Body of pancreas (tissue), 4 donors: ENCODE results near the gene ATF7. TPM values are rescaled to one million over a fixed set of nuclear protein-coding genes. Genes with fewer than 3 reads are reported as not detected.
"Not testable (repeated sequence)": the region's sequence is repeated elsewhere in the genome, so short reads cannot be mapped to it uniquely, and the experiment has no call there.

Experiments used
- ATAC-seq: fragments of 150-250 bp; one replicate; pipeline ENCODE4 v1.9.1; 2016
- DNase-seq, 4 donors: peaks; one replicate each; pipeline ENCODE4 v3.0.0-alpha.2; 2019
- H3K27ac ChIP-seq, 4 donors: fragments of 200-600 bp; sonication (generic); 1 replicate in 3 of 4; 2 replicates in 1 of 4; pipeline versions ENCODE4 v1.5.1 to v1.6.1; 2016 to 2019; ENCODE audit warnings: mild to moderate bottlenecking in 1 of 4, mixed read lengths in 1 of 4, moderate library complexity in 1 of 4
- H3K27me3 ChIP-seq, 2 donors: fragments of 200-600 bp; sonication (generic); one replicate each; pipeline ENCODE4 v1.6.0; 2016; ENCODE audit warnings: mild to moderate bottlenecking in 1 of 2
- H3K36me3 ChIP-seq, 2 donors: fragments of 200-600 bp; sonication (generic); replicated peaks in 1 of 2; 2 replicates each; pipeline ENCODE4 v1.5.1; 2016; ENCODE audit warnings: low read depth in 2 of 2; ENCODE audit not compliant: insufficient read depth in 1 of 2
- H3K4me1 ChIP-seq: fragments of 200-600 bp; sonication (generic); one replicate; pipeline ENCODE4 v1.6.0; 2016
- H3K4me3 ChIP-seq, 2 donors: fragments of 200-600 bp; sonication (generic); 1 replicate in 1 of 2; 2 replicates in 1 of 2; pipeline ENCODE4 v1.5.1; 2016 to 2019
- H3K9me3 ChIP-seq, 3 donors: fragments of 200-600 bp; sonication (generic); 1 replicate in 2 of 3; 2 replicates in 1 of 3; pipeline ENCODE4 v1.5.1; 2016
- CTCF ChIP-seq, 7 experiments: fragments of 450-650 bp in 4 of 7; fragments of 200-600 bp in 3 of 7; sonication (generic) in 3 of 7; IDR thresholded peaks; one replicate each; pipeline ENCODE4 v1.5.1; 2016 to 2019; ENCODE audit warnings: antibody characterized with exemption in 7 of 7
- POLR2A ChIP-seq, 3 donors: fragments of 450-650 bp; IDR thresholded peaks; one replicate each; pipeline ENCODE4 v1.6.1; 2016; ENCODE audit warnings: antibody characterized with exemption in 3 of 3, mild to moderate bottlenecking in 2 of 3
- WGBS, 2 donors: methylation state at CpG; one replicate each; pipeline ENCODE4 v1.1.5; 2017; 5-methylcytosine and 5-hydroxymethylcytosine counted together
- intact Hi-C: fragments of 100-400 bp; cut with DNase I; formaldehyde crosslinking; loops from one replicate; pipeline ENCODE4 v1.15.1; 2023
- total RNA-seq, 2 donors: library from RNA; depleted of rRNA; stranded (reverse); fragments of >200 nt; gene quantifications; one replicate each; pipeline ENCODE4 v1.1.0, GENCODE V29; 2016

The ATF7 gene
- total RNA-seq, 2 donors from 2014 or later = 12.9 to 21.3 TPM

DNA sequence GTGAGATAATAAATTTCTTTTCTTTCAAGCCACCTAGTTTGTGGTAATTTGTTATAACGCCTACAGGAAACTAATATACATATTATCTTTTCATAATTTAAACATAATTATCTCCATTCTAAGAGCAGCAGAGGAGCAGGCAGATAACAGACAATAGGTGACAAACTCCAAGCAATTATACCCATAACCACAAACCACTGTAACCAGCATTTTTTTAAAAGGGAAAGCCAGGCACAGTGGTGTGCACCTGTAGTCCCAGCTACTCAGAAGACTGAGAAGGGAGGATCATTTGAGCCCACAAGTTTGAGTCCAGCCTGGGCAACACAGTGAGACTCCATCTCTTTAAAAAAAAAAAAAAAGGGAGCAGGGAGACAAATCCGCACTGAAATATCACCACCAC is 54.9 kb downstream of the ATF7 start:
- intact Hi-C loops = no loop called here
- no peak overlapping the region for H3K4me3 ChIP-seq
- ATAC-seq (no peak), DNase-seq (no peak)
- H3K9me3 ChIP-seq = no peaks in the 10 kb centered on the region
- H3K27ac ChIP-seq = no peak overlapping the region
- no peak for TF ChIP-seq CTCF (IDR thresholded peaks at IDR 0.05)
- no peak for TF ChIP-seq POLR2A (IDR thresholded peaks at IDR 0.05)
- WGBS, 2 donors = 91 to 100% methylated on average over 2 of the region's 2 CpGs
- no peaks in the 10 kb centered on the region for H3K36me3 ChIP-seq
- peaks cover 13% of the 10 kb centered on the region for H3K4me1 ChIP-seq
- H3K27me3 ChIP-seq = no peaks in the 10 kb centered on the region

GRCh38 chr12:53568809-53569557 is 57.2 kb downstream of the ATF7 start:
- WGBS, 2 donors = 92 to 95% methylated on average over 2 of the region's 2 CpGs

DNA sequence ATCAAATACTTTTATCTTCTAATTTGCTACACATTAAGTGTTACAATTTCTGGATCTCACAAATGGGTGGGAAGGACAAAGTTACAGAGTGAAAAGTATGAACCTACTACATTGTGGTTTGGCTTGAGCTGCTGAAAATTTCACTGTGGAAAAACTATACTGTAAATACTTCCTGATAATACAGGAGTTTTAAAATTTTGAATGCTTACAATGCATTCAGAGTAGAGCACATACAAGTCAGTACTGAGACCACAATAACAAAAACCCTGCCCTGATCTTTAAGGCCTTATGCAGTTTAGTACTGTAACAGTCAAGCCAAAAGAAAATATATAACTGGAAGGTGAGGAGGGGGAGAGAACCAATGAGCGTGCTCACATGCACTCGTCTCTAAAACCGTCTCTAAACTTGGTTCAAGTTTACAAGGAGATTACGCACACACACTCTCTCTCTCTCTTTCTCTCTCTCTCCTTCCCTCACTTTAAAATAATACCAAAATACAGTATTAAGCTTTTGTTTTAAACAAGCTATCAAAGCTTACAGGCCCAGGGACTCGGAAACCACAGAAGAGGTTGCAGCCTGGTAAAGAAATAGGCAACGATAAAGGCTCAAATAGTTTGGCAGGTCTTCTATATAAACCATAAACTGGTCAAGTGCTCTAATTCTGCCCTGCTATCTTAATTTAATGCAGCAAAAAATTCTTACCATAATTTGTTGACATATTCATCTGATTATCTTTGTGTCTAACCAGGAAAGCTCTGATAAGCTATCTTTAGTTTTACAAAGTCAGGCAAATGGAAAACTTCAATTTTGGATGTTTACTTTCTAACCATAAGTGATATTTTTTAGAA is 58.0 kb downstream of the ATF7 start:
- Histone ChIP-seq H3K4me1 (peaks cover 18% of the 10 kb centered on the region), H3K27me3 (no peaks in the 10 kb centered on the region), H3K4me3 (no peak overlapping the region), H3K9me3 (no peaks in the 10 kb centered on the region), H3K27ac (no peak overlapping the region), H3K36me3 (no peaks in the 10 kb centered on the region)
- ATAC-seq = no peak
- WGBS, 2 donors = 77 to 83% methylated on average over 6 of the region's 6 CpGs
- DNase-seq = no peak
- intact Hi-C loops = no loop called here
- TF ChIP-seq POLR2A (IDR thresholded peaks at IDR 0.05) (no peak), CTCF (IDR thresholded peaks at IDR 0.05) (no peak)

More at GRCh38 chr12:53568809-53569557, 57.2 kb downstream of the ATF7 start:
- H3K9me3 ChIP-seq = no peaks in the 10 kb centered on the region
- intact Hi-C loops = no loop called here
- TF ChIP-seq CTCF (IDR thresholded peaks at IDR 0.05) (no peak), POLR2A (IDR thresholded peaks at IDR 0.05) (no peak)
- H3K36me3 ChIP-seq = no peaks in the 10 kb centered on the region
- H3K4me3 ChIP-seq = no peak overlapping the region
- no peak overlapping the region for H3K27ac ChIP-seq
- DNase-seq (no peak), ATAC-seq (no peak)
- peaks cover 18% of the 10 kb centered on the region for H3K4me1 ChIP-seq
- no peaks in the 10 kb centered on the region for H3K27me3 ChIP-seq

DNA sequence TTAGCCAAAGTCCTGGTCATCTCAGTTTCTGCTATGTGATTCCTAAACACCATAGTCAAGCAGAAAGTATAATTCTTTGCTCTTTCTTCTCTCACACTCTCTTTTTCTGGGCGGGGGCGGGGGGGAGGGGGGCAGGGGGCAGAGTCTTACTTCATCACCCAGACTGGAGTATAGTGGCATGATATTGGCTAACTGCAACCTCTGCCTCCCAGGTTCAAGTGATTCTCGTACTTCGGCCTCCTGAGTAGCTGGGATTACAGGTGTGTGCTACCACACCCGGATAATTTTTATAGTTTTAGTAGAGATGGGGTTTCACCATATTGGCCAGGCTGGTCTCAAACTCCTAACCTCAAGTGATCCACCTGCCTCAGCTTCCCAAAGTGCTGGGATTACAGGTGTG is 60.8 kb downstream of the ATF7 start:
- DNase-seq, H3K36me3 ChIP-seq, ATAC-seq, H3K9me3 ChIP-seq, H3K27ac ChIP-seq, intact Hi-C loops, H3K27me3 ChIP-seq, H3K4me3 ChIP-seq: not testable (repeated sequence)
- WGBS, 2 donors = 89% methylated on average over 5 of the region's 5 CpGs
- peaks cover 18% of the 10 kb centered on the region for H3K4me1 ChIP-seq

- DNase-seq (no peak), ATAC-seq (no peak)
- intact Hi-C loops = no loop called here
- Histone ChIP-seq H3K4me1 (peaks cover 18% of the 10 kb centered on the region), H3K27me3 (no peaks in the 10 kb centered on the region), H3K36me3 (no peaks in the 10 kb centered on the region), H3K27ac (no peak overlapping the region), H3K4me3 (no peak overlapping the region), H3K9me3 (no peaks in the 10 kb centered on the region)
- TF ChIP-seq POLR2A (IDR thresholded peaks at IDR 0.05) (no peak), CTCF (IDR thresholded peaks at IDR 0.05) (no peak)
Observed at GRCh38 chr12:53564941-53565340, 61.2 kb downstream of the ATF7 start.
